Measurements from ENCODE around the gene IL9R. TPM values are rescaled to one million over a fixed set of nuclear protein-coding genes. Genes with fewer than 3 reads are reported as not detected.
"Not testable (repeated sequence)": the region's sequence is repeated elsewhere in the genome, so short reads cannot be mapped to it uniquely, and the experiment has no call there.

The IL9R gene
- total and polyA plus RNA-seq, 2 experiments from 2014 or later, result not detected

DNA sequence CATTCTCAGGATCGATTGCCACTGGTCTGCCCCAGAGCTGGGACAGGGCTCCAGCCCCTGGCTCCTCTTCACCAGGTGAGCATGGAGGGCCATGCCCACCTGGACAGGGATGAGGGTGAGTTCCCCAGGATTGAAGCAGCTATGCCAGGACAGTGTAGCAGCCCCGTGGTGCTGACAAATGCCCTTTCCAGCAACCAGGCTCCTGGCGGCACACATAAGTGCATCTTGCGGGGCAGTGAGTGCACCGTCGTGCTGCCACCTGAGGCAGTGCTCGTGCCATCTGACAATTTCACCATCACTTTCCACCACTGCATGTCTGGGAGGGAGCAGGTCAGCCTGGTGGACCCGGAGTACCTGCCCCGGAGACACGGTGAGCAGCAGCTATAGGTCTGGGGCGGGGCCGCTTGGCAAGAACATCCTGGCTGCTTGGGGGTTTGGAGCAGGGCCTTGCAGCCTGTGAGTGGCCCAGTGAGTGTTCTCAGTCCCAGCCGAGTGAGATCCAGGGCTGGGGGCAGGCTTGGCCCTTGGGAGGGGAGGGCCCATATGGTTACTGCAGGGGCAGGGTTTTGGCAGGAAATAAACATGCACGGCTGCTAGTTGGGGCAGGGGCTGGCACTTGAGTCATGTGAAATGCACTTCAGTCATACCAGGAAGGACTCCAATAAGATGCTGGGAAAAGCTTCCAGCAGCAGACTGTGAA is 6.1 kb downstream of the IL9R start:
- no peaks in the 10 kb centered on the region for H3K27me3 ChIP-seq
- TF ChIP-seq CTCF (IDR thresholded peaks at IDR 0.05; ENCODE audit: low read depth, low read length), result no peak
- no peaks in the 10 kb centered on the region for H3K4me1 ChIP-seq (ENCODE audit: low read depth)
- H3K4me3 ChIP-seq, result no peak overlapping the region
- H3K9me3 ChIP-seq (ENCODE audit: low read depth), result no peaks in the 10 kb centered on the region
- no peak for DNase-seq (ENCODE audit: low read depth in 1 of 2, low spot score in 1 of 2)
- H3K27ac ChIP-seq, result no peak overlapping the region
- H3K36me3 ChIP-seq, result no peaks in the 10 kb centered on the region

DNA sequence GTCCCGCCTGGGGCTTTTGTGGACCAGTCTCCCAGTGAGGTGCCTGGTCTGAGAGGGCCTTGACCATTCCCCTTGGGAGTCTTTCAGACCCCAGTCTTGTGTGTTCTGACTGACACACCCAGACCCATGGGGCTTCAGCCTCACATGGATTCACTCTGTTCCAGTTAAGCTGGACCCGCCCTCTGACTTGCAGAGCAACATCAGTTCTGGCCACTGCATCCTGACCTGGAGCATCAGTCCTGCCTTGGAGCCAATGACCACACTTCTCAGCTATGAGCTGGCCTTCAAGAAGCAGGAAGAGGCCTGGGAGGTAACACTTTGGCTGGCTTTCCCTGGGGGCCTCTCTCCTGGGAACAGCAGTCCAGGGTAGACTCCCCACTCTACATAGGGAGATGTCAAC is 6.8 kb downstream of the IL9R start:
- TF ChIP-seq CTCF (IDR thresholded peaks at IDR 0.05; ENCODE audit: low read depth, low read length), result no peak
- Histone ChIP-seq H3K4me1 (ENCODE audit: low read depth) (no peaks in the 10 kb centered on the region), H3K36me3 (no peaks in the 10 kb centered on the region), H3K27me3 (no peaks in the 10 kb centered on the region), H3K4me3 (no peak overlapping the region), H3K9me3 (ENCODE audit: low read depth) (no peaks in the 10 kb centered on the region), H3K27ac (no peak overlapping the region)
- DNase-seq (ENCODE audit: low read depth in 1 of 2, low spot score in 1 of 2), result no peak

- Histone ChIP-seq H3K9me3 (ENCODE audit: low read depth) (no peaks in the 10 kb centered on the region), H3K36me3 (no peaks in the 10 kb centered on the region), H3K27me3 (no peaks in the 10 kb centered on the region), H3K27ac (no peak overlapping the region), H3K4me3 (no peak overlapping the region), H3K4me1 (ENCODE audit: low read depth) (no peaks in the 10 kb centered on the region)
- no peak for DNase-seq (ENCODE audit: low read depth in 1 of 2, low spot score in 1 of 2)
- TF ChIP-seq CTCF (IDR thresholded peaks at IDR 0.05; ENCODE audit: low read depth, low read length), result no peak
These were observed 7.2 kb downstream of the IL9R start for GRCh38 chrX:156004740-156005139.

GRCh38 chrX:156005144-156005543 is 7.6 kb downstream of the IL9R start:
- no peak overlapping the region for H3K27ac ChIP-seq
- H3K4me1 ChIP-seq (ENCODE audit: low read depth), result no peaks in the 10 kb centered on the region
- no peak for DNase-seq (ENCODE audit: low read depth in 1 of 2, low spot score in 1 of 2)
- no peak overlapping the region for H3K4me3 ChIP-seq
- no peaks in the 10 kb centered on the region for H3K36me3 ChIP-seq
- H3K27me3 ChIP-seq, result no peaks in the 10 kb centered on the region
- no peaks in the 10 kb centered on the region for H3K9me3 ChIP-seq (ENCODE audit: low read depth)
- no peak for TF ChIP-seq CTCF (IDR thresholded peaks at IDR 0.05; ENCODE audit: low read depth, low read length)

DNA sequence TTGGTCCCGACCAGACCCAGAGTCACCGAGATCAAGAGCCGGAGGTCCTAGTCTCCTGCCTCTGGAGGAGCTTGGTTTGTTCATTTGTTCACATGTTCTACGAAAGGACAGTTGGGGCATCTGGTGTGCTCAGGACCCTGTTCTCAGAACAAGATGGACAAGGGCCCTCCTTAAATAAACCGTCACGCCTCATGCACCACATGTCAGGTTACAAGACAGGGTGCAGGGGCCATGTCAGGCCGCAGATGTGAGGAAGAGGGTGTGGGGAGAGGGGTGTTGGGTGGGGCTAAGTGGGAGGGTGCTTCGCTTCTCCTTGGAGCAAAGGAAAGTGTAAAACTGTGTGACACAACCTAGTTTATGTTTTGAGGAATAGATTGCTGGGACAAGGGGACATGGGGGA is 9.0 kb downstream of the IL9R start:
- H3K27me3 ChIP-seq; H3K9me3 ChIP-seq (ENCODE audit: low read depth): not testable (repeated sequence)

DNA sequence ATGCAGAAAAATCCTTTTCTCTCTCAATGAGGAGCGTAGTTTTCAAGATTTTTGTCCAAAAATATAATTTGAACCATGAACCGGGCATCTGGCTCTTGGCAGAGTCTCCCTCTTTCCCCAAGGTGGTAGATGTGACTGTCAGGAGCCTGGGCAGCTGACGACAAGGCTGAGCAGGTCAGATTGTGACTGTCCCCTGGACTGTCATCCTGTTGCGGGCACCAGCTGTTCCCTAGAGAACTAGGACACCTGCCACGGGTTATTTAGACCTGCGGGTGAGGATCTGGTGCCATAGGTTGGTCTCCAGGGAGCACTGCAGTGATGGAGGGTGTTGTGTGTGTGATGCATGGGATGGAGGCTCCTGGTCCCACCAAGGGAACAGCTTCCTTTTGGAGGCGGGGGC is 10.9 kb downstream of the IL9R start:
- H3K27ac ChIP-seq; H3K4me3 ChIP-seq; H3K4me1 ChIP-seq (ENCODE audit: low read depth); H3K36me3 ChIP-seq; H3K9me3 ChIP-seq (ENCODE audit: low read depth); DNase-seq (ENCODE audit: low read depth in 1 of 2, low spot score in 1 of 2); H3K27me3 ChIP-seq: not testable (repeated sequence)

More for the DNA sequence above, 9.0 kb downstream of the IL9R start:
- not testable (repeated sequence) for H3K27ac ChIP-seq; DNase-seq (ENCODE audit: low read depth in 1 of 2, low spot score in 1 of 2); H3K36me3 ChIP-seq; H3K4me3 ChIP-seq; H3K4me1 ChIP-seq (ENCODE audit: low read depth)

All from cardiac muscle cell (in vitro differentiated cells and primary cell).